ENCODE data around the gene RS1.

DNA sequence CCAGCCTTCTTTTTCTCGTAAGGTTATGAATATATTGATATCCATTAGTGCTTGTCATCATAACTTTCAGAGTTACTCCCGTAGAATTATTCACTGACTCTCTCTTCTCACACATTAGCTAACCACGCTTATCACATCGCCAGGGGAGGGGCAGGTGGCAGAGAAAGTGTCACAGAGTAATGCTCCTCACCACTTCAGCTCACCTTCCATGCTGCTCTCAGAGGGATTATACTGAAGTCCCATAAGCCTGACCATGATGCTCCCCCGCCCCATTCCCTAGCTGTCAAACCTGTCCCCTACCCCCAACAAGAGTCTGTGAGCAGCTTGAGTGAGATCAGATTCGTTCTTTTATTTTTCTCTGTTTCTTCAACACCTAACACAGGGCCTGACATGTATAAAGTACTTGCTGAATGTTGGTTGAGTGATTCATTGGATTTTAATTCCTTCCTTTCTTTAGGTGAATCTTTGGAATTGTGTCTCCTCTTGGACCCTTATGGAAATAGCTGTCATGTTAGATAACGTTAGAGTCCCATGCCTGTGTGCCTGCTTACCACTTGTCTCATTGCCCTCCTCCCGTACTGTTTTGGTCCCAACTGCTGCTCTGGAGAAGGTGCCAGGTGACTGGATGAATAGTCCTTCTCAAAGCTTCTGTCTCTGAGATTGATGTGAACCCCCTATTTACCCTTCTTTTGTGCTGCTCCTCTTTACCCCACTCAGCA lies 55.1 kb downstream of the RS1 start:
- TF ChIP-seq POLR2A (IDR thresholded peaks at IDR 0.05): no peak
- TF ChIP-seq, protein P1, sequence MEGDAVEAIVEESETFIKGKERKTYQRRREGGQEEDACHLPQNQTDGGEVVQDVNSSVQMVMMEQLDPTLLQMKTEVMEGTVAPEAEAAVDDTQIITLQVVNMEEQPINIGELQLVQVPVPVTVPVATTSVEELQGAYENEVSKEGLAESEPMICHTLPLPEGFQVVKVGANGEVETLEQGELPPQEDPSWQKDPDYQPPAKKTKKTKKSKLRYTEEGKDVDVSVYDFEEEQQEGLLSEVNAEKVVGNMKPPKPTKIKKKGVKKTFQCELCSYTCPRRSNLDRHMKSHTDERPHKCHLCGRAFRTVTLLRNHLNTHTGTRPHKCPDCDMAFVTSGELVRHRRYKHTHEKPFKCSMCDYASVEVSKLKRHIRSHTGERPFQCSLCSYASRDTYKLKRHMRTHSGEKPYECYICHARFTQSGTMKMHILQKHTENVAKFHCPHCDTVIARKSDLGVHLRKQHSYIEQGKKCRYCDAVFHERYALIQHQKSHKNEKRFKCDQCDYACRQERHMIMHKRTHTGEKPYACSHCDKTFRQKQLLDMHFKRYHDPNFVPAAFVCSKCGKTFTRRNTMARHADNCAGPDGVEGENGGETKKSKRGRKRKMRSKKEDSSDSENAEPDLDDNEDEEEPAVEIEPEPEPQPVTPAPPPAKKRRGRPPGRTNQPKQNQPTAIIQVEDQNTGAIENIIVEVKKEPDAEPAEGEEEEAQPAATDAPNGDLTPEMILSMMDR (IDR thresholded peaks at IDR 0.05): no peak
